Neural progenitor cell (in vitro differentiated cells): ENCODE measurements around the gene EMC1. TPM values are rescaled to one million over a fixed set of nuclear protein-coding genes. Genes with fewer than 3 reads are reported as not detected.

ENCODE experiments used
- DNase-seq: peaks from one replicate; pipeline ENCODE4 v3.0.0-alpha.2; 2016; ENCODE audit warnings: low spot score
- H2AFZ ChIP-seq: fragments of 200-600 bp; sonication (generic); replicated peaks from 2 replicates; pipeline ENCODE4 v1.6.1; 2016; ENCODE audit warnings: antibody characterized with exemption
- H3F3A ChIP-seq: fragments of 200-600 bp; sonication (generic); 2 replicates; pipeline ENCODE4 v1.6.1; 2016; ENCODE audit warnings: antibody characterized with exemption, low read depth
- H3K27ac ChIP-seq: fragments of 200-600 bp; sonication (generic); 2 replicates; pipeline ENCODE4 v1.5.1; 2016; ENCODE audit warnings: mild to moderate bottlenecking
- H3K27me3 ChIP-seq: fragments of 200-600 bp; sonication (generic); 2 replicates; pipeline ENCODE4 v1.6.1; 2016; ENCODE audit warnings: mild to moderate bottlenecking, moderate library complexity
- H3K36me3 ChIP-seq: fragments of 200-600 bp; sonication (generic); 2 replicates; pipeline ENCODE4 v1.5.1; 2016
- H3K4me1 ChIP-seq: fragments of 200-600 bp; sonication (generic); 2 replicates; pipeline ENCODE4 v1.6.1; 2016; ENCODE audit warnings: mixed run types
- H3K4me2 ChIP-seq: fragments of 200-600 bp; sonication (generic); 2 replicates; pipeline ENCODE4 v1.6.1; 2016
- H3K4me3 ChIP-seq: fragments of 200-600 bp; sonication (generic); 2 replicates; pipeline ENCODE4 v1.5.1; 2016
- H3K79me2 ChIP-seq: fragments of 200-600 bp; sonication (generic); 2 replicates; pipeline ENCODE4 v1.6.1; 2016; ENCODE audit warnings: low read depth
- H3K9ac ChIP-seq: fragments of 200-600 bp; sonication (generic); 2 replicates; pipeline ENCODE4 v1.6.1; 2016
- H3K9me3 ChIP-seq: fragments of 200-600 bp; sonication (generic); 2 replicates; pipeline ENCODE4 v1.5.1; 2016; ENCODE audit warnings: low read depth
- H4K20me1 ChIP-seq: fragments of 200-600 bp; sonication (generic); 2 replicates; pipeline ENCODE4 v1.6.1; 2016; ENCODE audit warnings: low read depth
- H3K27ac Mint-ChIP-seq: 3 replicates; pipeline ENCODE4 v1.8.0; 2021; ENCODE audit warnings: mixed read lengths
- H3K27me3 Mint-ChIP-seq: 2 replicates; pipeline ENCODE4 v1.8.0; 2022; ENCODE audit warnings: low read depth, mild to moderate bottlenecking, inconsistent platforms, moderate library complexity, mixed read lengths; ENCODE audit not compliant: insufficient read depth
- H3K36me3 Mint-ChIP-seq: 3 replicates; pipeline ENCODE4 v1.8.0; 2021; ENCODE audit warnings: mixed read lengths
- H3K4me1 Mint-ChIP-seq: 3 replicates; pipeline ENCODE4 v1.8.0; 2021; ENCODE audit warnings: mixed read lengths
- H3K4me3 Mint-ChIP-seq: 3 replicates; pipeline ENCODE4 v1.8.0; 2021; ENCODE audit warnings: mild to moderate bottlenecking, moderate library complexity, mixed read lengths
- H3K9me3 Mint-ChIP-seq: 3 replicates; pipeline ENCODE4 v1.8.0; 2020; ENCODE audit warnings: mixed read lengths
- EZH2 ChIP-seq: fragments of 200-600 bp; sonication (generic); IDR thresholded peaks from 2 replicates; pipeline ENCODE4 v1.6.1; 2017; ENCODE audit warnings: antibody characterized with exemption, mild to moderate bottlenecking, moderate library complexity
- EZH2phosphoT487 ChIP-seq: fragments of 200-600 bp; sonication (generic); IDR thresholded peaks from 2 replicates; pipeline ENCODE4 v1.6.1; 2017; ENCODE audit warnings: antibody characterized with exemption
- total RNA-seq: library from RNA; depleted of rRNA; stranded (reverse); fragments of >200 nt; gene quantifications from 2 replicates; pipeline ENCODE4 v1.2.3, GENCODE V29; 2015; ENCODE audit warnings: low replicate concordance
- TF ChIP-seq, protein P1 (sequence below): fragments of 200-600 bp; sonication (generic); IDR thresholded peaks from 2 replicates; pipeline ENCODE4 v1.5.1; 2017; ENCODE audit warnings: antibody characterized with exemption, mild to moderate bottlenecking

The EMC1 gene
- total RNA-seq, 1 donor from 2014 or later, result 32.6 TPM

DNA sequence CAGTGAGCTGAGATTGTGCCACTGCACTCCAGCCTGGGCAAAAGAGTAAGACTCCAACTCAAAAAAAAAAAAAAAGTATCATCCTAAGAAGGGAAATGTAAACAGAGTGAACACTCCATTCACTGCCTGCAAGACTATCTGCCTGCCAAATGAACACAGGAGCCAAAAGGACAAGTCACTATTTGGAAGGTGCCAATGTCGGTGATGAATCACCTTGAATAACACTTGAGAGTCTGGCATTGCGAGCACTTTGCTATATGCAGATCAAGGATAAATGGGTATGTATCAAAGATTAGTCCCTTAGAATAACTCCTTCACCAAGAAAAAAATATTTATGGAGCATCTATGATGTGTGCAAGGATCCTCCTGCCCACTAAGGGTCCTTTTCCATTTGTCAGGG, 47.9 kb downstream of the EMC1 start:
- H3K4me3 Mint-ChIP-seq, result no peak overlapping the region
- H3K36me3 ChIP-seq, result peaks cover 3% of the 10 kb centered on the region
- H3K27ac Mint-ChIP-seq, result no peak overlapping the region
- H3K4me2 ChIP-seq, result no peak overlapping the region
- H3K9me3 ChIP-seq, result no peaks in the 10 kb centered on the region
- peaks cover 96% of the 10 kb centered on the region for H3K79me2 ChIP-seq
- no peak overlapping the region for H3K9ac ChIP-seq
- H3K27me3 Mint-ChIP-seq, result peaks cover 2% of the 10 kb centered on the region
- TF ChIP-seq, protein P1, sequence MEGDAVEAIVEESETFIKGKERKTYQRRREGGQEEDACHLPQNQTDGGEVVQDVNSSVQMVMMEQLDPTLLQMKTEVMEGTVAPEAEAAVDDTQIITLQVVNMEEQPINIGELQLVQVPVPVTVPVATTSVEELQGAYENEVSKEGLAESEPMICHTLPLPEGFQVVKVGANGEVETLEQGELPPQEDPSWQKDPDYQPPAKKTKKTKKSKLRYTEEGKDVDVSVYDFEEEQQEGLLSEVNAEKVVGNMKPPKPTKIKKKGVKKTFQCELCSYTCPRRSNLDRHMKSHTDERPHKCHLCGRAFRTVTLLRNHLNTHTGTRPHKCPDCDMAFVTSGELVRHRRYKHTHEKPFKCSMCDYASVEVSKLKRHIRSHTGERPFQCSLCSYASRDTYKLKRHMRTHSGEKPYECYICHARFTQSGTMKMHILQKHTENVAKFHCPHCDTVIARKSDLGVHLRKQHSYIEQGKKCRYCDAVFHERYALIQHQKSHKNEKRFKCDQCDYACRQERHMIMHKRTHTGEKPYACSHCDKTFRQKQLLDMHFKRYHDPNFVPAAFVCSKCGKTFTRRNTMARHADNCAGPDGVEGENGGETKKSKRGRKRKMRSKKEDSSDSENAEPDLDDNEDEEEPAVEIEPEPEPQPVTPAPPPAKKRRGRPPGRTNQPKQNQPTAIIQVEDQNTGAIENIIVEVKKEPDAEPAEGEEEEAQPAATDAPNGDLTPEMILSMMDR, result no peak
- peaks cover 4% of the 10 kb centered on the region for H3K4me1 Mint-ChIP-seq
- H3K27ac ChIP-seq, result no peak overlapping the region
- no peak for DNase-seq
- H3K27me3 ChIP-seq, result no peaks in the 10 kb centered on the region
- peaks cover 96% of the 10 kb centered on the region for H4K20me1 ChIP-seq
- no peak overlapping the region for H3K4me3 ChIP-seq
- no peak overlapping the region for H2AFZ ChIP-seq
- no peaks in the 10 kb centered on the region for H3F3A ChIP-seq
- H3K36me3 Mint-ChIP-seq, result no peaks in the 10 kb centered on the region
- H3K9me3 Mint-ChIP-seq, result no peaks in the 10 kb centered on the region
- peaks cover under 1% of the 10 kb centered on the region for H3K4me1 ChIP-seq

DNA sequence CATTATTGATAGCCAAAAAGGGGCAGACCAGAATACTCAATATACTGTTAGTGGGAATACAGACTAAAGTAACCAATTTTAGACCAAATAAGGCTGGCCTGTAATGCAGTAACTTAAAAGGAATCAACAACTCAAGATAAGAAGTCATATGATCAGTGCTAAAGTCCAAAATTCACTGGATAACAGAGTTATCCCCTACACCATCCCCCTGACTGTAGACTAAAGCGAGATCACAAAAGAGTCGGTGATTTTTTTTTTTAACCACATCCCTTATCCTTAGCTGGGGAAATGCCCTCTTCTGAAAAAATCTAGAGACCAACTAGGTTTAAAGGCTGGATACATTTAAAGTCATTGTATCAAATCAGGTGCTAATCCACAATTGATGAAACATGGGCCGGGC, 48.9 kb downstream of the EMC1 start:
- Histone ChIP-seq H3F3A (no peaks in the 10 kb centered on the region), H3K27me3 (no peaks in the 10 kb centered on the region), H3K79me2 (peaks cover 86% of the 10 kb centered on the region), H3K4me3 (no peak overlapping the region), H3K9ac (no peak overlapping the region), H2AFZ (no peak overlapping the region), H3K4me2 (no peak overlapping the region), H3K36me3 (peaks cover 9% of the 10 kb centered on the region), H3K27ac (no peak overlapping the region), H4K20me1 (peaks cover 89% of the 10 kb centered on the region), H3K4me1 (no peaks in the 10 kb centered on the region), H3K9me3 (no peaks in the 10 kb centered on the region)
- no peak overlapping the region for H3K4me3 Mint-ChIP-seq
- H3K27me3 Mint-ChIP-seq, result peaks cover 2% of the 10 kb centered on the region
- H3K9me3 Mint-ChIP-seq, result no peaks in the 10 kb centered on the region
- DNase-seq, result no peak
- H3K36me3 Mint-ChIP-seq, result no peaks in the 10 kb centered on the region
- peaks cover 3% of the 10 kb centered on the region for H3K4me1 Mint-ChIP-seq
- TF ChIP-seq EZH2 (no peak), EZH2phosphoT487 (no peak)
- TF ChIP-seq, protein P1, result no peak
- H3K27ac Mint-ChIP-seq, result no peak overlapping the region

DNA sequence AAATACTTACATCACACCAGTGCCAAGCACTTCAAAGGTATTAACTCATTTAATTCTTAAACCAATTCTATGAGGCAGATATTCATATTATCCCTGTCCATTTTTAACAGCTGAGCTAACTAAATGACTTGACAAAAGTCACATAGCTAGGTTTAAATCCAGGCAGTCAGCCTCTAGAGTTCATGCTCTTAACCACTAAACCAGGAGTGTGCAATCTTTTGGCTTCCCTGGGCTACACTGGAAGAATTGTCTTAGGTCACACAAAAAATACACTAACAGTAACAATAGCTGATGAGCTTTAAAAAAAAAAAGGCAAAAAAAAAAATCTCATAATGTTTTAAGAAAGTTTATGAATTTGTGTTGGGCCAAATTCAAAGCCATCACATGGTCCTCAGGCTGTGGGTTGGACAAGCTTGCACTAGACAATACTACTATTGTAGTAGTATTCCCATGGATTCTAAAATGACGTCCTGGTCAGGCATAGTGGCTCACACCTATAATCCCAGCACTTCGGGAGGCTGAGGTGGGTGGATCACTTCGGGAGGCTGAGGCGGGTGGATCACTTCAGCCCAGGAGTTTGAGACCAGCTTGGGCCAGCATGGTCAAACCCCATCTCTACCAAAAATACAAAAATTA, 51.2 kb downstream of the EMC1 start:
- Mint-ChIP-seq H3K4me1 (no peaks in the 10 kb centered on the region), H3K27ac (no peak overlapping the region), H3K9me3 (no peaks in the 10 kb centered on the region), H3K36me3 (peaks cover 4% of the 10 kb centered on the region), H3K4me3 (no peak overlapping the region), H3K27me3 (peaks cover 2% of the 10 kb centered on the region)
- no peaks in the 10 kb centered on the region for H3K27me3 ChIP-seq
- no peaks in the 10 kb centered on the region for H3F3A ChIP-seq
- peaks cover 67% of the 10 kb centered on the region for H4K20me1 ChIP-seq
- peaks cover 17% of the 10 kb centered on the region for H3K36me3 ChIP-seq
- TF ChIP-seq EZH2 (no peak), EZH2phosphoT487 (no peak)
- TF ChIP-seq, protein P1, result no peak
- H3K4me3 ChIP-seq, result no peak overlapping the region
- DNase-seq, result no peak
- no peak overlapping the region for H3K9ac ChIP-seq
- no peaks in the 10 kb centered on the region for H3K9me3 ChIP-seq
- H3K79me2 ChIP-seq, result peaks cover 63% of the 10 kb centered on the region
- H2AFZ ChIP-seq, result no peak overlapping the region
- H3K4me1 ChIP-seq, result no peaks in the 10 kb centered on the region
- no peak overlapping the region for H3K27ac ChIP-seq
- H3K4me2 ChIP-seq, result no peak overlapping the region
